Measurements from ENCODE around the gene NFYC.

The NFYC gene

GRCh38 chr1:40748841-40749718, 57.6 kb downstream of the NFYC start:
- H3K27ac Mint-ChIP-seq = no peak overlapping the region
- H3K4me1 Mint-ChIP-seq = peaks cover 42% of the 10 kb centered on the region
- peaks cover 42% of the 10 kb centered on the region for H3K36me3 Mint-ChIP-seq (ENCODE audit: low read depth)
- ATAC-seq = no peak
- H3K9me3 Mint-ChIP-seq = no peaks in the 10 kb centered on the region
- no peak overlapping the region for H3K4me3 Mint-ChIP-seq
- DNase-seq = no peak
- H3K27me3 Mint-ChIP-seq = no peaks in the 10 kb centered on the region

- ATAC-seq = no peak
- H3K9me3 Mint-ChIP-seq = no peaks in the 10 kb centered on the region
Measured at GRCh38 chr1:40749817-40750216, 58.3 kb downstream of the NFYC start.

GRCh38 chr1:40750451-40750908, 59.0 kb downstream of the NFYC start:
- Mint-ChIP-seq H3K27ac (no peak overlapping the region), H3K4me3 (no peak overlapping the region), H3K27me3 (no peaks in the 10 kb centered on the region), H3K36me3 (ENCODE audit: low read depth) (peaks cover 43% of the 10 kb centered on the region), H3K9me3 (no peaks in the 10 kb centered on the region), H3K4me1 (peaks cover 42% of the 10 kb centered on the region)
- ATAC-seq = no peak
- DNase-seq = no peak

More at GRCh38 chr1:40749817-40750216, 58.3 kb downstream of the NFYC start:
- Mint-ChIP-seq H3K36me3 (ENCODE audit: low read depth) (peaks cover 42% of the 10 kb centered on the region), H3K4me3 (no peak overlapping the region), H3K4me1 (peaks cover 42% of the 10 kb centered on the region), H3K27me3 (no peaks in the 10 kb centered on the region), H3K27ac (no peak overlapping the region)
- no peak for DNase-seq

GRCh38 chr1:40751802-40752201, 60.3 kb downstream of the NFYC start:
- peak; percentile 77 for ATAC-seq
- peaks cover 29% of the 10 kb centered on the region for H3K4me1 Mint-ChIP-seq
- peak; percentile 13 for DNase-seq
- H3K27ac Mint-ChIP-seq = peak overlapping the region; percentile 59
- no peaks in the 10 kb centered on the region for H3K9me3 Mint-ChIP-seq
- no peaks in the 10 kb centered on the region for H3K27me3 Mint-ChIP-seq
- no peak overlapping the region for H3K4me3 Mint-ChIP-seq
- H3K36me3 Mint-ChIP-seq (ENCODE audit: low read depth) = peaks cover 43% of the 10 kb centered on the region

- ATAC-seq = no peak
- peaks cover 28% of the 10 kb centered on the region for H3K4me1 Mint-ChIP-seq
- no peaks in the 10 kb centered on the region for H3K9me3 Mint-ChIP-seq
- peaks cover 45% of the 10 kb centered on the region for H3K36me3 Mint-ChIP-seq (ENCODE audit: low read depth)
- no peak overlapping the region for H3K4me3 Mint-ChIP-seq
- peak overlapping the region; percentile 71 for H3K27ac Mint-ChIP-seq
- no peaks in the 10 kb centered on the region for H3K27me3 Mint-ChIP-seq
- no peak for DNase-seq
Measured at GRCh38 chr1:40753142-40753882, 61.8 kb downstream of the NFYC start.

- Mint-ChIP-seq H3K4me1 (peaks cover 28% of the 10 kb centered on the region), H3K27me3 (no peaks in the 10 kb centered on the region), H3K9me3 (no peaks in the 10 kb centered on the region), H3K27ac (no peak overlapping the region), H3K36me3 (ENCODE audit: low read depth) (peaks cover 43% of the 10 kb centered on the region), H3K4me3 (no peak overlapping the region)
- DNase-seq = no peak
- no peak for ATAC-seq
Measured at GRCh38 chr1:40754201-40754600, 62.7 kb downstream of the NFYC start.

- Mint-ChIP-seq H3K4me1 (peaks cover 28% of the 10 kb centered on the region), H3K9me3 (no peaks in the 10 kb centered on the region), H3K4me3 (no peak overlapping the region), H3K36me3 (ENCODE audit: low read depth) (peaks cover 48% of the 10 kb centered on the region), H3K27ac (no peak overlapping the region), H3K27me3 (no peaks in the 10 kb centered on the region)
- ATAC-seq (no peak), DNase-seq (no peak)
Measured at GRCh38 chr1:40755067-40755466, 63.6 kb downstream of the NFYC start.

- Mint-ChIP-seq H3K36me3 (ENCODE audit: low read depth) (peaks cover 43% of the 10 kb centered on the region), H3K4me3 (no peak overlapping the region), H3K27ac (no peak overlapping the region)
Measured at GRCh38 chr1:40756523-40756922, 65.0 kb downstream of the NFYC start.

GRCh38 chr1:40757084-40757483, 65.6 kb downstream of the NFYC start:
- Mint-ChIP-seq H3K36me3 (ENCODE audit: low read depth) (peaks cover 38% of the 10 kb centered on the region), H3K9me3 (no peaks in the 10 kb centered on the region), H3K4me3 (no peak overlapping the region), H3K4me1 (peaks cover 13% of the 10 kb centered on the region), H3K27ac (no peak overlapping the region), H3K27me3 (no peaks in the 10 kb centered on the region)
- ATAC-seq (no peak), DNase-seq (no peak)

More at GRCh38 chr1:40756523-40756922, 65.0 kb downstream of the NFYC start:
- ATAC-seq (no peak), DNase-seq (no peak)
- H3K9me3 Mint-ChIP-seq = no peaks in the 10 kb centered on the region
- peaks cover 18% of the 10 kb centered on the region for H3K4me1 Mint-ChIP-seq
- no peaks in the 10 kb centered on the region for H3K27me3 Mint-ChIP-seq

- no peak overlapping the region for H3K27ac Mint-ChIP-seq
- no peaks in the 10 kb centered on the region for H3K27me3 Mint-ChIP-seq
- no peak for ATAC-seq
- peaks cover 13% of the 10 kb centered on the region for H3K4me1 Mint-ChIP-seq
- H3K36me3 Mint-ChIP-seq (ENCODE audit: low read depth) = peaks cover 41% of the 10 kb centered on the region
- H3K9me3 Mint-ChIP-seq = no peaks in the 10 kb centered on the region
- DNase-seq = no peak
- no peak overlapping the region for H3K4me3 Mint-ChIP-seq
Measured at GRCh38 chr1:40758004-40758403, 66.5 kb downstream of the NFYC start.

- ATAC-seq (no peak), DNase-seq (no peak)
- peaks cover 15% of the 10 kb centered on the region for H3K4me1 Mint-ChIP-seq
- no peak overlapping the region for H3K27ac Mint-ChIP-seq
- H3K4me3 Mint-ChIP-seq = no peak overlapping the region
- H3K9me3 Mint-ChIP-seq = no peaks in the 10 kb centered on the region
- no peaks in the 10 kb centered on the region for H3K27me3 Mint-ChIP-seq
- H3K36me3 Mint-ChIP-seq (ENCODE audit: low read depth) = peaks cover 41% of the 10 kb centered on the region
Measured at GRCh38 chr1:40758578-40759343, 67.3 kb downstream of the NFYC start.

- DNase-seq (no peak), ATAC-seq (no peak)
- H3K4me3 Mint-ChIP-seq = no peak overlapping the region
- H3K9me3 Mint-ChIP-seq = no peaks in the 10 kb centered on the region
- H3K36me3 Mint-ChIP-seq (ENCODE audit: low read depth) = peaks cover 53% of the 10 kb centered on the region
- H3K4me1 Mint-ChIP-seq = peaks cover 28% of the 10 kb centered on the region
- no peaks in the 10 kb centered on the region for H3K27me3 Mint-ChIP-seq
- no peak overlapping the region for H3K27ac Mint-ChIP-seq
Measured at GRCh38 chr1:40760984-40761383, 69.5 kb downstream of the NFYC start.

GRCh38 chr1:40762144-40762923, 70.8 kb downstream of the NFYC start:
- peaks cover 28% of the 10 kb centered on the region for H3K4me1 Mint-ChIP-seq
- DNase-seq (no peak), ATAC-seq (no peak)
- no peaks in the 10 kb centered on the region for H3K27me3 Mint-ChIP-seq
- no peak overlapping the region for H3K27ac Mint-ChIP-seq
- peaks cover 58% of the 10 kb centered on the region for H3K36me3 Mint-ChIP-seq (ENCODE audit: low read depth)
- no peak overlapping the region for H3K4me3 Mint-ChIP-seq
- H3K9me3 Mint-ChIP-seq = no peaks in the 10 kb centered on the region

All from activated naive CD8-positive, alpha-beta T cell treated with anti-CD3 and anti-CD28 coated beads, Interleukin-2, amount 50 U/mL, for 24 hours (primary cell).